Activated naive CD8-positive, alpha-beta T cell treated with anti-CD3 and anti-CD28 coated beads, Interleukin-2, amount 50 U/mL, for 16 hours (primary cell): ENCODE measurements around the gene FN1.

Source experiments
- DNase-seq: peaks from one replicate; pipeline ENCODE4 v3.0.0-alpha.2; 2020; ENCODE audit warnings: low read depth, low spot score

Gene FN1

DNA sequence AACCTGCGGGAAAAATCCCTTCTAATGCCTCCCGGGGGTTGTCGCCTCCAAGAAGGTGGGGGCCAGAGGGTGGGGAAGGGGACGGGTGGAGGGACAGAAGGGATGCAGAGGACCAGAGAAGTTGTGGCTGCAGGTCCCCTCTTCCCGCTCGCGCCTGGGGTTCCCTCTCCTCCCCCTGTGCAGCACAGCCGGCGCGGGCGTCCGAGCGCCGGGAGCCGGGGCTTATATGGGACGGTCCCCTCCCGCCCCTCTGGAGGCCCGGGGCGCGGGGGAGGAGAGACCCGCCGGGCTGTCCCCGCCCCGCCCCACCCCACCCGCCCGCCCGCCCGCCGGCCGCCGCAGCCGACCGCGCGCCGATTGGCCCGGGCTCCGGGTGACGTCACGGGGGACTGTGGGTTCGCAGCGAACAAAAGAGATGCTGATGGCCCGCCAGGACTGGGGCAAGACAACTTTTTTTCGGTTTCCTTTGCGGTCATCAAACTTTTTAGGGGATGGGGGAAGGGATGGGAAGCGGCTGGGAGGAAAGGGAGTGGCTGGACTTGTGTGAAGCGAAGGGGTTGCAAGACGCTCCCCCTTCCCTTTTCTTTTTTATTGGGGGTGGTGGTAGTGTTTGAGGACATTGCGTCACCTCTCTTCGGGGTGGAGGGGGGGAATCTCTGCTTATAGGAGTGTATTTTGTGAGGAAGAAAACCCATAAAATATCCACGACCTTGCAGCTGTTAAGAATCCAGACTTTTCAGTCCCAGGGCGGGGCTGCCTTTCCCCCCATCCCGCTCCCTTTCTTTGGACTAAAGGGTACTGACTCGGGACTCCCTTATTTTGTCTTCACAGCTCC, at the start of gene FN1:
Gene FN1 (minus strand): TSS at position 199 of the 835 bp plus-strand sequence. CDS start 266 bp downstream, outside the sequence.
- DNase-seq, result peak; percentile 12

DNA sequence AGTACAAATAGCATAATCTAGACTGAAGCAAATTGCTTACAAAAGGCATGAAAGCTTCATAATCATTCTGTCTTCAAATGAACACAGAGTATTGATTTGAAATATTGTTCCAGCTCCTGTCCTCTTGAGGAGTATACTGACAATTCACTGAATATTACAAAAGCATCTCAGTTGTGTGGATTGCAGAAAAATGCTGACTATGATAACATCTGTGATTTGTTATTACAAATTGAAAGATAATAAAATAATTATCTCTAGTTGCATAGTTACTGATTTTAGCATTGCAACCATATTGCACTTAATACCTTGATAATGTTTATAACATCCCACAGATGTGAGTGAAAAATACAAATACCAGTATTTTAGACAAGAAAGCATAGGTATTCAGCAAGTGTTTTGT, 49.2 kb upstream of the FN1 start:
- no peak for DNase-seq

DNA sequence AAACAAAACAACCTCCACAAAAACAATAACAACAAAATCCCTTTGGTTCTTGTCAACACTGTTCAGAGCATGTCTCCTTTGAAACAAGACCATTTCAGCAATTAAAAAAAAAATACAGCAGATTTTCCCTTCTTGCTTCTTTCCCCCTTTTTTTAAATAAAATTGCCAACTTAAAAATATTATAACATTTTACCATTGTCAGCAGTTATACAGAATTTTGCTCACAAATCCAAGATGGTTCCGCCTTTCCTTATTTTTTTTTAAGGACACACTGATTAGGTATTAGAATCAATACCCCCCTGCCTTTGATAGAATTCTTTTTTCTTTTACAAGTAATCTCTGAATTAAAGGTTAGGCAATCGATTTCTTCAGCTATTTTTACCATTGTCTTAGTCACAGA, 48.7 kb upstream of the FN1 start:
- no peak for DNase-seq

DNA sequence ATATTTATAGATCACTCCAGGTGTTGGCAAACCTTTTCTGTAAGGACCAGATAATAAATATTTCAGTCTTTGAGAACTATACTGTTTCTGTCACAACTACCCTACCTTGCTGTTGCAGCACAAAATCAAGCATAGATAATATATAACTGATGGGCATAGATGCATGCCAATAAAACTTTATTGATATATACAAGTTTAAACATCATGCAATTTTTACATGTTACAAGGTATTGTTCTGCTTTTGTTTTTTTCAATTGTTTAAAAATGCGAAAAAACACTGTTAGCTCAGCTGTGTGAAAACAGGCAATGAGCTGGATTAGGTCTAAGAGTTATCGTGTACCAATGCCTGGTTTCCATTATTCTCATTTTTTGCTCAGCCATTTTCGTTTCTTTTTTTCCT, 47.6 kb upstream of the FN1 start:
- no peak for DNase-seq

DNA sequence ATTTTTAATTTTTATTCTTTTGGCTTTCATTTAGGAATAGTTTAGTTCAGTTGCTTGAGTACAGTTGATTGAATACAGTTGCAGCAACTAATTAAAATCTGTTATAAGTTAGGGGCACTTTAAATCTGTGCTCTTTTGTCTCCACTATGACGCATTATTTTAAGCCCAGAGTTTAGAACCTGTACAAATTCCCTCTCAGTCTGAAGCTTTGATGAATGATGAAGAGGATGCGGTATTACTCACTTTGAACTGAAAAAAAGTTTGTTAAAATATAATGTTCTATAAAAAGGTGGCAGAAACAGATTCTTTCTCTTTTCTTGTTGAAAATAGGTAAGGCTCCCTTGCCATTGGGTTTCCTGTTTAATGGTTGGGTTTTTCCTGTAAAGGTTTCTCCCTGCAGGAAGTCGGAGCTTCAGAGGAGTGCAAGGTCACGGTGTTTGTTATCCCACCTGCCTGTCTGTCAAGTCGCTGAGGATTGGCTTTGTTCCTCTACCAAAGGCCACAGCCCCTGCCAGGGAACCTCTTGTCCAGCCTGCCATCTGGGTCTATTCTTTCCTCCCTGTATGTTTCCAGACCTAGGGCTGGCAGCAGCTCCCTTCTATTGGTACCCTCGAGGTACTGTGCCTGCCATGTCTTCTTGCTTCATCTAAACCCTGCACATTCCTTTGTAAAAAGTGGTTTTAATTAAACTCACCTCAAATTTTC, 43.8 kb upstream of the FN1 start:
- DNase-seq, result no peak

DNA sequence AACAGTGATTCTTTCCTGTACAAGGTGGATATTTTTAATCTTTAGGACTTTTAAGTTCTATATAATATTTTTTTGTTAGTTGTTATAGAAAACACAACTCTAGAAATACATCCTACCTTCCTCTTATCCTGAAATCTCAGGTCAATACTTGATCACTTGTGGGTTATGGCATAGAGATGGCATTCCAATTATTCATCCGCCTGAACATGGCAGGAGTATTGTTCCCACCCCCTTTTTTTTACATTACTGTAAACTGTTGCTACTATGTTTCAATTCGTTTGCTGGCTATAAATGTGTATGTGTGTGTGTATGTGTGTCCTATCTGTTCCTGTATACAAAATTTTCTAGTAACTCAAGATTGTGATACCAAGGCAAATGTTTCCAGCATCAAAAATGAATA, 43.3 kb upstream of the FN1 start:
- no peak for DNase-seq

DNA sequence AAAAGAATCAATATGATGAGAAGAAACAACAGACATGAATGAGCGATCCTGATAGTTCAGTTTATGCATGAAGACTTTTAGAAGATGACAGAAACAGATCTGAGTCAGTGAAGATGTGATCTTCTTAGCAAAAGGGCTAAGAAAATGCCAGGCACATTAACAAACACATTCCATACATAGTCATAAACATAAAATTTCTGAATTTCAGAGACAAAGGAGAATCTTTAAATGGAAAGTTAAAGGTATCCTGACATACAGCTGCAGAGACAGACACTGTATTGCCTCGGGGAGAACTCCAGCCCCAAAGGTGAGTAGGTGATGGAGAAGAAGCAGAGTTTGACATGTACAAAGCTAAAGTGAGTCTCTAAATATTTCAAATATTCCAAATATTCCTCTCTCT, 40.6 kb upstream of the FN1 start:
- no peak for DNase-seq

DNA sequence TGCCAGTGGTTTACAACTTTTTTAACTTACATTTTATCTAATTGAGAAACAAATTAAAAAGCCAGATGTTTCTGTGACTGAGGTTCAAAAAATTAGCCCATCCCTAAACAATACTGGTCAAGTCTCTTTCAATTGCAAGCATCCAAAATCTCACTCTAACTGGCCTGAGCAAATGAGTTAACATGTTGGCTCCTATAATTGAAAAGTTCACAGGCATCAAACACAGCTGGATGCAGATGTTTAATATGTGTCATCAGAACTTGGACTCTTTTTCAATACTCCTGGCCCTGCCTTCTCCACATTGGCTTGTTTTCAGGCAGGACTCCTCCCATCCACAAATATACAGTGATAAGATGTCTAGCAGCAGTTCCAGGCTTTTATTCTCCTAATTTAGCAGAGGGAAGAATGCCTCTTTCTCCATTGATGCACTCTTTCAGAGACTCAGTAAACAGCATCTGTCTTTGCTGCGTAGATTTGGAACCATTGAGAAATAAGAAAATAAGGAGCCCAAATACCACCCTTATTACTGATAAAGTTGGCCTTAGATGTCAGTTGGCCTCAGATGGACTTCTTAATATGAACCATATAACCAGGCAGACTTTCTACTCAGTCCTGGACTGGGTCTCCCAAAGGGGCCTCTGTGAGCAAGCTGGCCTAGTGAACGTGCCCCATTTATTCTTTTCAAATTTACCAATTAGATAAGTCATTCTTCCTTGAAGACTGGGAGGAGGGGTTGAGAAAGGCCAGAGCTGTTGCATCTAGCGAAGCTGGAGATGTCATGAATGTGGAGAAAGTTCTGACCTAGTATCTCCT, 30.4 kb upstream of the FN1 start:
- DNase-seq, result no peak

DNA sequence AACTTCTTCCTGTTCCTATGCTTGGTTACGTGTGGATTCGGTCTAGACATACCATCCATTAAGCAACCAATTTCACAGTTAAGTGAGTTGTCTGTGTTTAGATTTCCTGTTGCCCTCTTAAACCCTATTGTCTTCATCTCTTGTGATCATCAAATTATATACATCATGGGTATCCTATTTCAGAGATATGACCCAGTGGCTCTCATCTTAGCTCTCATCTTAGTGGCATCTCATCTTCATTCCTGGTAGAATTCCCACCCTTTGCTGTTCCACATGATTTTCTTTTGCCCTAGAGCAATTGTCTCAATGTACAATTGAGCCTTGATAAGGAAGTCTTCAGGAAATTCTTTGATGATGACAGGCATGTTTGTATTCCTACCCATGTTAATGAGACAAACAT, 29.4 kb upstream of the FN1 start:
- no peak for DNase-seq

DNA sequence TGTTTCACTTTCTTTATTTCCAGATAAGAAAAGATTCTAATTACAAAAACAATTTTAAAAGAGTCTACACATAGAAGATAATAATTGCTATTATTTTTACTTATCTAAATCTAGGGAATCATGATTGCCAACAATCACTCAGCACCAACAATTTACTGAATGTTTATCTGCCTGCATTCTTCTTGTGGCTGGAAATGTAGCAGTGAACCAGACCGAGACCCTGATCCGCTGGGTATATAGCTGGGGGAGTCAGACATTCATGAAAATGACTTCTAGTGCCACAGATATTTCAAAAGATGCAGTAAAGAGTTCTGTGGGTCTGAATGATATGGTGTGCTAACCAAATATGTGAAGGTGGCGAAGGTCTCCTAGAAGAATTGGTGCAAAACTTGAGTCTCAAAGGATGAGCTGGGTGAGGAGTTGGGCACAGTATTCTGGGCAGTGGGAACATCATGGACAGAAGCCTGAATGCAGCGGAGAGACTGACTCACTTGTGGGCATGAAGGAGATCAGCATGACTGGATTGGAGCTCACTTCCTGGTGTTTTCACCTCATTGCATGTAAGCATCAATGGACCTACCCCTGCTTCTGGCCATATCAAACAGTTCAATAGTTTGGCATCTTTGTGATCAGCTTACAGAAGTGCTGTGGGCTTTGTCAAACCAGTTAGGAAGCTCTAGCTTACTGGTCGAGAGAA, 26.1 kb upstream of the FN1 start:
- no peak for DNase-seq

DNA sequence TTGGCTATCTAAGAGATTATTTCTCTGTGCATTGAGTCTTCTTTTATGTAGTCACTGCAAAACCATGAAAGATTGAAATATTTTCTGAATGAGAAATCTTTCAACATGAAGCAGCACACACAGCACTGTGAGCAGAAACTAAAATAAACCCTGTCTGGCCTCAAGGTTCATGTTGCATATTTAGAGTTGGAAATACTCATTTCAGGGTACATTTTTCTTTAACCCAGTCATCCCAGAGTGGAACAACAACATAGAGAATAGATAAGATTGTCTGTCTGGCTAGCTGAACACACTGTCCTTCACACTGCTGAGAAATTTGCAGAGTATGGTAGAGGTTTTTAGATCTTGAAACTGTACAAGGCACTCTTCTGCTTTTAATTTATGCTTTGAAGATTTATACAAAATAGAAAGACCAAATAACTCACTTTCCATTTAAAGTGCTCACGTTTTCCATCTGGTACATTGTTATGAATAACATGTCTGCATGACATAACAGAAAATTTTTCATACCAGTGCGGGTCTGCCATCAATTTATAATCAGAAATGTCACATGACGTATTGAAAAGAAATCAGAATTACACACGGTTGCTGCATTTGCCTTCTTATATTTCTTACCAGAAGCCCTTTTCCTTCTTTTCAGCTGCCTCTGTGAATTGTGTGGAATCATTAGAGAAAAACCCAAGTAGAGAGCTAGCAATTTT, 25.0 kb upstream of the FN1 start:
- DNase-seq, result no peak

DNA sequence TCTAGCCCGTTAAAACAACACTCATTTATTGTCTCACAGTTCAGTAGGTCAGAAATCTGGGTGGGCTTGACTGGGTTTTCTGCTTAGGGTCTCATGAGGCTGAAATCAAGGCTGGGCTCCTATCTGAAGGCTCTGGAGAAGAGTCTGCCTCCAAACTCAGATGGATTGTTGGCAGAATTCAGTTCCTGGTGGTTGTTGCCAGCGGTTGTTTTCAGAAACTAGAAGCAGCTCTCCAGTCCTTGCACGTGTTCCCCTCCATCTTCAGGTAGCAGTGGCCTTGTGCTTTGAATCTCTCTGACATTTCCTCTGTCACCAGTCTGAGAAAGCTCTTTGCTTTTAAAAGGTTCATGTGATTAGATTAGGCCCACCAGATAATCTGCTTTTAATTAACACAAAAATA, 20.1 kb upstream of the FN1 start:
- no peak for DNase-seq

DNA sequence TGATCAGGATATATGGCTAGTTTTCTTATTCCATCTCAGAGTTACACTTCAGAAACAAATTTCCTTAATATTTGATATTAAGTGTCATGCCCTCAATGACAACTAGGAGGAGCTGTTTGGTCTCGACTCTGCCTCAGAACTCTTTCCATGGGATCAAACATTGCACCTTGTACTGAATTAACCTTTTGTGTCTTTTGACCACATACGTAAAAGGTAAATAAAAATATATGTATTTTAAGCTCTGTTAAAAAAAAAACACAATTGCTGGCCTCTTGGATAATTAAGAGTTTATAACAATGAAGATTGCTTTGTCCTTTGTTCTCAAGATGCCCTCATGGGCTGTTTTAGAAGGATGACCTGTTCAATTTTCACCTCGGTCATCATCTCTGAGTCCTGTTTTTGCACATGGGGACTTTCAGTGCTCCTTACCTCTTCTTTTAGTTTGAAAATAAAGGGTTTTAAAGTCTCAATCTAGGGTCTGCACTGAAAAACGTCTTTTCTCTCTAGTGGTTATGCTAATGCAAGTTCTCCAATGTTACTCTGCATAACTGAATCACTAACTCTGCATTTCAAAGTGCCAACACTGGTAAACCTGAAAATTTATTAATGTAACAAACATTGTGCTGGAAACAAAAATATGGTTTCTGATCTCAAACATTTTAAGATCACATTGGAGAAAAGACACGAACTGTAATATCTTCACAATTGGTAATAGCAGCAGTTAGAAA, 18.8 kb upstream of the FN1 start:
- DNase-seq, result no peak

DNA sequence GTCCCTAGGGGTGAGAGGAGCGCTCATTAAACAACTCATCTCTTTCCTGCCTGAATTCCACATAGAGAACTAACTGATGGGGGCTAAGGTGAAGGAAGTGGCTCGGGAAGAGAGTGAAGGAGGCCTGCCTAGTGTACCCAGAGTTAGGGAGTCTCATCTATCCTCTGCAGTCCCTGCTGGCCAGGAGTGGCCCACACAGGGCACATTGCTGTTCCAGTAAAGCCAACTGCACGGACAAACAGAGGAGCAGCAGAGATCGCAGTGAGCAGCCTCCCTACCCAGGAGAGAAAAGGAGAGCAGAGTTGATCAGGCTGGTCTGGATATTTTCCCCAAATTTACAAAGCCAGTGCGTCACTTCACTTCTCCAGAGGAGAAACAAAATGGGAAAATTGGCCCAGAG, 16.9 kb upstream of the FN1 start:
- DNase-seq, result no peak

DNA sequence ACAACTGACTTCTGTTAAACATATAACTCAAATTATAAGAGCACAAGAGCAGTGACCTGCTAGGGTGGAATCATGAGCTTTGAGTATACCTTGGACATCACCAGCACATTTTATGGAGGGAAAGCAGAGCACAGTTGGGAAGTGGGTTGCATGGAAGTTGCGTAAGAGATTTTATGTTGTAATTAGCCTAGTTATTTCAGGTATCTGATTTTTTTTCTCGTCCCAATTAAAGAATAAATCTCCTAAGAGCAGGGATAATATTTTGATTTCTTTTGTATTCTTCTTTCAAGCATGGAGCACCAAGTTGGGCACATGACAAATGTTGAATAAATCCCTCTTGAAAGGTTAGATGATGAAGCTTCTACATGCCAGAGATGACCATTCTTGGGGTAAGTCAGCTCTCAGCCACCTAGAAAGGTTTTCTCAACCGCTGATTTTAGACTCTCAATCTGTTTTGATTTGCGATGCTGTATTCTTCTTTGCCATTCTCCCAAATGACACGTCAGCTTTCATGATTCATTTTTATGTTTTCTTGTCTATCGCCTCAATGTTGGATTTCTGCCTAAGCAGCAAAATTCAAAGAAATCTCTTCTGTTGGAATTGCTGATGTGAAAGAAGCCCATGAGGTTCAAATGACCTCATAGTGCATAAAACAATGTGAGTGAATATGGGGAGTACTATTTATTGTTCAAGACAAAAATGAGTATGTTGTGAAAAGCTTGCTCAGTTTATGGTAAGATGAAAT, 15.3 kb upstream of the FN1 start:
- DNase-seq, result no peak

DNA sequence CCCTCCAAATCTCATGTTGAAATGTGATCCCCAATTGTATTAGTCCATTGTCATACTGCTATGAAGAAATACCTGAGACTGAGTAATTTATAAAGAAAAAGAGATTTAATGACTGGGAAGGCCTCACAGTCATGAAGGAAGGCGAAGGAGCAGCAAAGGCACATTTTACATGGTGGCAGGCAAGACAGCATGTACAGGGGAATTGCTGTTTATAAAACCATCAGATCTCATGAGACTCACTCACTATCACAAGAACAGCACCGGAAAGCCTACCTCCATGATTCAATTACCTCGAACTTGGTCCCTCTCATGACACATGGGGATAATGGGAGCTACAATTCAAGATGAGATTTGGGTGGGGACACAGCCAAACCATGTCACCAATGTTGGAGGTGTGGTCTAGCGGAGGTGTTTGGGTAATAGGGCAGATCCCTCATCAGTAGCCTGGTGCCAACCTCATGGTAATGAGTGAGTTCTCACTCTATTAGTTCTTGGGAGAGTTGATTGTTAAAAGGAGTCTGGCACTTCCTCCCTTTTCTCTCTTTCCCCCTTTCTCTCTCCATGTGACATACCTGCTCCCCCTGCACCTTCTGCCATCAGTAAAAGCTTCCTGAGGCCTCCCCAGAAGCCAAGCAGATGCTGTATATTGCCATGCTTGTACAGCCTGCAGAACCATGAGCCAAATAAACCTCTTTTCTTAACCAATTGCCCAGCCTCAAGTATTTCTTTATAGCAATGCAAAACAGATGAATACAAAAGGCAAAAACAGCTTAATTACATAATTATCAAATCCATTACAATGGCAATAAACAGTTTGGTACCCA, 14.5 kb upstream of the FN1 start:
- no peak for DNase-seq

DNA sequence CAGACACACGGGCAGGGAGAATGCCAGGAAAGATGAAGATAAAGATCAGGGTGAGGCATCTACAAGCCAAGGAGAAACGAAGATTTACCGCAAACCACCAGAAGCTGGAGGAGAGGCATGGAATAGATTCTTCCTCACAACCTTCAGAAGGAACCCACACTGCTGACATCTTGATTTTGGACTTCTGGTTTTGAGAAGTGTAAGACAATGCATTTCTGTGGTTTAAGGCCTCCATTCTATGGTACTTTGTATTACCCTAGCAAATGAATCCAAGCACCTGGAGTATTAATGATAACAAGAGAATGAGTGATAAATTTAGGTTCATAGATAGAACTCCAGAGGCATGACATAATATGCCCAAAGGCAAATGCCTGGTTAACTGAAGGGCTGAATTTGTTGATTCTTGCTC, 11.8 kb upstream of the FN1 start:
- no peak for DNase-seq

DNA sequence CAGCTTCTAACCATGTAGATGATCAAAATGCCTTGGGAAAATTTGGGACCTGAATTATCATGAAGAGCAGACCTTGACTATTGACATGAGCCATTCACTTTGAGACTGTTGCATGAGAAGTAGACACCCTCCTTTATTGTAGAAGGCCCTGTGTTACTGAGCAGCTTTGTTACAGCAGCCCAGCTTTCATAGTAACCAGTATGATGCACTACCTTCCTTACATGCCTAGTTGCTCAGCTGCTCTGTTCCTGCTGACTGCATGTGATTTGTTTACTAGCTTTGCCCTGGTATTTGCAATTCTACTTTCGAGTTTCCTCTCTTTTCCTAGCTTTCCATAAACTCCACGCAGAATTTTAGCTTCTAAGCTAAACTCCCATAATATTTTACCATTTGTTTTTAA, 11.2 kb upstream of the FN1 start:
- DNase-seq, result no peak

DNA sequence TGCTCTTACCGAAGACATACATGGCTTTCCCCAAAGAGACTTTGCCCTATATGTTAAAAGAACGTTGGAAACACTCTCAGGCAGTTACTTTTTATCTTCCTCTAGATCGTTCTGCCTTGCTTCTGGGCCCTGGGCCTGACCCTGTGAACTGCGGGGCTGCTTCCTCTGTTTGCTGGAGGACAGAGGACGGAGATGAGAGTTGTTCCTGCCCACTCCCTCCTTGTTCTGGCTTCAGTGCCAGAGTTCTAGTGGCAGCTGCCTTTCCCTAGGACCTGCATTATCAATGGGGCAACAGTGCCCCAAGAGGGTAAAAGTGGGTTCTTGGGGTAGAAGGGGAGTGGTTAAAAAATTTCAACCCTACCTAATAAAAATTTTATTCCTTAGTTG, 6.5 kb upstream of the FN1 start:
- DNase-seq, result no peak
